SK-N-SH (cell line): ENCODE results near the gene ARPIN.

Experiments
- CTCF ChIP-seq: fragments of 200-600 bp; sonication (generic); IDR thresholded peaks from 2 replicates; pipeline ENCODE4 v1.6.1; 2017; ENCODE audit warnings: antibody characterized with exemption, mild to moderate bottlenecking, moderate library complexity
- EP300 ChIP-seq, 2 experiments: IDR thresholded peaks; 2 replicates each; pipeline versions ENCODE4 v1.4.0 to v1.6.1; 2012; ENCODE audit warnings: borderline replicate concordance in 1 of 2, low read depth in 1 of 2, low read length in 1 of 2
- GABPA ChIP-seq: IDR thresholded peaks from 2 replicates; pipeline ENCODE4 v1.4.0; 2012; ENCODE audit warnings: low read depth, mild to moderate bottlenecking
- IRF3 ChIP-seq: fragments of 150-350 bp; IDR thresholded peaks from 2 replicates; pipeline ENCODE4 v1.6.1; 2016; ENCODE audit warnings: mild to moderate bottlenecking, low read depth, low read length
- MAX ChIP-seq: IDR thresholded peaks from 2 replicates; pipeline ENCODE4 v1.4.0; 2012; ENCODE audit warnings: low read depth
- RAD21 ChIP-seq: IDR thresholded peaks from 2 replicates; pipeline ENCODE4 v1.6.1; 2012; ENCODE audit warnings: mild to moderate bottlenecking, low read length
- SIN3A ChIP-seq: IDR thresholded peaks from 2 replicates; pipeline ENCODE4 v1.6.1; 2012; ENCODE audit warnings: low read depth, mild to moderate bottlenecking, low read length, moderate library complexity, borderline replicate concordance

GRCh38 chr15:89883518-89883917 lies 29.2 kb downstream of the ARPIN start:
- no peak for TF ChIP-seq CTCF
- TF ChIP-seq EP300 (IDR thresholded peaks at IDR 0.05; ENCODE audit: borderline replicate concordance in 1 of 2, low read depth in 1 of 2, low read length in 1 of 2): no peak
- TF ChIP-seq GABPA: no peak
- TF ChIP-seq RAD21: no peak
- TF ChIP-seq SIN3A: no peak
- no peak for TF ChIP-seq MAX
- no peak for TF ChIP-seq IRF3
